Left colon (tissue), 2 donors: ENCODE data around the gene MSRB3. TPM values are rescaled to one million over a fixed set of nuclear protein-coding genes. Genes with fewer than 3 reads are reported as not detected.

Experiments
- ATAC-seq: fragments of 200-7000 bp; cut with Tn5 transposase; one replicate; pipeline ENCODE4 v1.9.1; 2020; ENCODE audit warnings: mild to moderate bottlenecking, moderate library complexity
- DNase-seq, 2 donors: peaks; one replicate each; pipeline ENCODE4 v3.0.0-alpha.2; 2020
- intact Hi-C, 2 donors: fragments of 100-400 bp; cut with DNase I in 1 of 2; cut with micrococcal nuclease in 1 of 2; formaldehyde crosslinking; loops; one replicate each; pipeline versions ENCODE4 v1.11.2 to v1.14.0; 2022; cut with DNase I, micrococcal nuclease
- total RNA-seq, 2 donors: library from RNA; stranded (reverse); fragmentation: NEBNext Ultra II Directional; extraction: Animal tissue kit (Norgen Biotek cat#: 25700); gene quantifications; one replicate each; pipeline ENCODE4 v1.2.1, GENCODE V29; 2021
- donor health status: DM: no; HTN: no; CAD: no.
- donor health status: DM: yes; HTN: yes; CAD: no.

The MSRB3 gene
- total RNA-seq, 2 donors from 2014 or later, result 5.7 to 20.4 TPM

DNA sequence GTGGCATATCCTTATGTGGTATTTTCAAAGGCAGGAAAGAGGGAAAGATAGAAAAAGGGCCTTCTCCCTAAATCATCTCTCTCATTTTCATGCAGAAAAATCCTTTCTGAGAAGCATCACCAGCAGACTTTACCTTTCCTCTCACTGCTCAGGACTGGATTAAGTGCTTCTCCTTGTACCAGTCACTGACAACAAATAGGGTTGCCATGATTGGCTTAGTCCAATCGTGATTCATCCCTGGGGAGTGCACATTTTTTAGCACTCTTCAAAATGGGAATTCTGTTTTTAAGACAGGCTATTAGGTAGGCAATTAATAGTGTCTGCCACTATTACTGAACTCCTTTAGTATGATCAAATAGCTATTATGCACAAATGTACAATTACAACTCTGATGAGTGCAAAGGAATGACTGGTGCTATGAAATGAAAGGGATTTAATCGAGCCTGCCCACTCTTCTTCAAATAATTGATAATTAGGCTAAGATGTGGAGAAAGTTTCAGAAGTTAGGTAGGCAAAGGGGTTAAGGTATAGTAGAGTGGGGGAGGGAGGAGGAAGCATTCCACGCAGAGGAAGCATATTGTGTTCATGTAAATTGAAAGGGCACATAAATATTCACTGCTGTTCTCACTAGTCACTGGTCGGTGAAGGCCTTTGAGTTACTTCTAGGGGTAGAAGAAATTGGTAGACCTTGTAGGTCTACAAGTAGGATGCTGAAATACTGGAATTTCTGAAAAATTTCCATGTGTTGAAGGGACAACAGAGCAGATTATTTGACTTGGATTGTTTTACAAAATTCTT lies 84.0 kb downstream of the MSRB3 start:
- intact Hi-C loops, result no loop called here
- no peak for DNase-seq
- ATAC-seq, result no peak

DNA sequence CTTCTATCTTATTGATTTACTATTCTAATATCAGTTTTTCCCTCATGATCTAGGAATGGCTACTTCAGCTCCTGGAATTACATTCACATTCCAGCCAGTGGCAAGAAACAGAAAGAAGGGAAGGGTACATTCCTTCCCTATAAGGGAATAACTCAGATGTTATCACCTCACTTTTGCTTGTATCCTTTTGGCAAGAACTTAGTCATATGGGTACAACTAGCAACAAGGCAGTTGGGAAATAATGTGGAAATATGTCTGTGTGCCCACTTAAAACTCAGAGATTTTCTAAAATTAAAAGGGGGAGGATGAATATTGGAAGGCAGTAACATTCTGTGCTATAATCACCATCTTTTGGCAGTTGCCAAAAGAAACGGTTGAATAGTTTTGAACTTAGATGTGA lies 85.6 kb downstream of the MSRB3 start:
- intact Hi-C loops, result no loop called here
- DNase-seq (no peak), ATAC-seq (no peak)

DNA sequence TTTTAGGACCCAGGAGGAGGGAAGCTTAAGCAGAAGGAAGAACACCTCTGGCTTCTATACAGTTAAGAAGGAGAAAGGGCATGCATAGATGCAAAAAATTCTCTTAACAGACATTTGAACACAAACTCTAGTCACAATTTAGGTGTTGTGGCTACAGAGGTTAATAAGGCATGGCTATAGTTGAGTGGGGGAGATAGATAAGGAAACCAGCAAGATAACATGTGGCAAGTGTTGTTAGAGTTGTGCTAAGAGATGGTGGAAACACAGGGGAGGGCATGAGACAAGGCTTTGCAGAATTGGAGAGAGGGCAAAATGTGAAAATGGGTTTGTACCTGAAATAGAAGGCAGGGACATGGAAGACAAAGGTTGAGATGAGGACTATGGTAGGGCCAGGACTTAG lies 88.9 kb downstream of the MSRB3 start:
- ATAC-seq (no peak), DNase-seq (no peak)
- intact Hi-C loops, result no loop called here

DNA sequence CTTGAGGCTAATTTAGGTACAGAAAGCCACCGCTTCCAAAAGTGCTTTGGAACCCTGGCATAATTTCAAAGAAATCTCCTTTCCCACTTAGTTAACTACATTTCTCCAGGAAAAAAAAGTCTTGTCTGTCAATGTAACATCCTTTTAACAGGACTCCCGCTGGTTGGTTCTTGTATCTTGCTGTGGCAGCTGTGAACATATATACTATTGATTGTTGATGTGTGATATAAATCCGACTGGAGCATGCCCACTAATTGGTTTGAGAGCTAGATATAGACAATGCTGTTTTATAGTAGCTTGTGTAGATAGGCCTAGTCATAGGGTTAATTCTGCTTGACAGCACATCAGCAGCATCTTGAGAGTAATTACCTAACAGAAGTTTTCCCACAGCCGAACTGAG lies 89.6 kb downstream of the MSRB3 start:
- DNase-seq (no peak), ATAC-seq (no peak)
- intact Hi-C loops, result no loop called here

DNA sequence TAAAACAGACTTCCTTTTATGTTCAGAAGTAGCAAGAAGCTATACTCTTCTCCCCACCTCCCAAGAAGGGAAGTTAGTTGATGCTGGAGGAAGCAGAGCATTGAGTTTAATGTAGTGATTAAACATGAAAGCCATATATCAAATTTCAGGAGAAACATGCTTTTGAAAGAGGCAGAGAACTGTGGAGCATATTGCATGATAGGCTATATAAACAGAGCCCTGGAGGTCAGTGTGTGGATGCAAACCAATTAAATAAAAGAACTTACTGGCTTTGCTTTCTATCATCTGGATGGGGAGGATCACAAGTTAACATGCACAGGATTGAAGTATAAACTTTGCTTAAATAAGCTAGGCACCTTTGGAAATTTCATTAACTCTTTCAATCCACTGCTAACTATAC lies 94.1 kb downstream of the MSRB3 start:
- no peak for ATAC-seq
- no peak for DNase-seq
- intact Hi-C loops, result no loop called here

DNA sequence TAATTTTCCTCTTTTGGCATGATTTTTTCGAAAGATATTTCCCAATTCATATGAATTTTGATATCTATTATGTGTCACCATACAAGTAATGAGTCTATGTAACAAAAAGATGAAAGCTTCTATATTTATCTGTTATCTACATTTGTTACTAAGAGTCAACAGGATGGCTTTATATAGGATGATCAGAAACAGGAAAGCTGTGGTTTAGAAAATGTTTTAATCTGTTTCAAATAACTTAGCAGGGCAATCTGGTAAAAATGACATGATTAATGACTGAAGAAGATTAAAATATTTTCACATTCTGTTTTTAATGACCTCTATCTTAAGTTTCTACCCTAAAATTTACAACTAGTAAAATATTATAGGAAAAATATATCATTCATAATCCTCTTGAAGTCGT lies 105.8 kb downstream of the MSRB3 start:
- DNase-seq, result no peak
- intact Hi-C loops, result no loop called here
- no peak for ATAC-seq

DNA sequence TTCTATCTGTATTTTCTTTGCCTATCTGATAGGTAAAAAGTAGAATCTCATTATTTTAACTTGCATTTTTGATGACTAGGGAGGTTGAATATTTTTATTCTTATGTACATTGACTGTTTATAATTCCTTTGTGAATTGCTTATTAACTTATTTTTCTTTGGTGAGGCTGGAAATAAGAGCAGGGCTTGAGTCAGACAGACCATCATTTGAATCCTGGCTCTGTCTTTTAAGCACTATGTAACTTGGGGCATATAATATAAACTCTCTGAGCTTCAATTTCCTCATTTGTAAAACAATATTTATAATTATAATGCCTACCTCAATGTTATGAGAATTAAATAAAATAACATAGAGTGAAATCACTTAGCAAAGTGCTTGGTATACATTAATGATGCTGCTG lies 108.9 kb downstream of the MSRB3 start:
- DNase-seq (no peak), ATAC-seq (no peak)
- intact Hi-C loops, result no loop called here

DNA sequence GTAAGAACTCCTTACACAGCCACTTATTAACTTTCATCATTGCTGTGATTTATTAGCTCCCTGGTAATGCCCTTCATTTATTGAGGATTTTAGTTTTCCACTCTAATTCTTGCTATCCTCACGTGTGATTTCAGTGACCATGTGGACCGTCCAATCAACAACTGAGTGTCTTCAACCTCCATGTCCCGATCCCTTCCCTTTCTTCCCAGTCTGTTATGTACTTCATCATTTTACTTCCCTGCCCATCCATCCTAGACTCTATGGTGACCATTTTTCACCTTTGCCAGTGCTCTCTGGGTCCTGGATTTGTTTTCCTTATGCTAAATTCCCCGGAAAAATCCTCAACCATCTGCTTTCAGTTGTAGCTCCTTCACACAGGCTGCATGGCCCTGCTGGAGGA lies 111.0 kb downstream of the MSRB3 start:
- ATAC-seq (no peak), DNase-seq (no peak)
- intact Hi-C loops, result no loop called here

DNA sequence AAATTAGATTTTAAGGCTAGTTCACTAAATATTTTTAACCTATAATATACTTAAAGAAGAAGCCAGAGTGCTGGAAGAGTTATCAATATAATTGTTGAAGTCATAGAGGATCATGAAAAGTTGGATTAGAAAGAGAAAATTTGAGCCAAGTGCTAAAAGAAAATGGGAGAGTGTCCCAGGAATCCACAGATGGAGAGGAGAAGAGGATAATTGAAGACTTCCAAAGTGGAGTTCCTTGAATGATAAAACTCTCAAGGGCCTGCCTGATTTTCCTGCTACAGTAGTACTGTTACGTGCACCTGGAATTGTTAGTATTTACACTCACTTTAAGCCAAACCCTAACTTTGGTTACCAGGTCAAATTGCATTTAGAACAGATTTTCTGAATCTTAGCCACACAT lies 113.2 kb downstream of the MSRB3 start:
- no peak for ATAC-seq
- DNase-seq, result no peak
- intact Hi-C loops, result no loop called here

DNA sequence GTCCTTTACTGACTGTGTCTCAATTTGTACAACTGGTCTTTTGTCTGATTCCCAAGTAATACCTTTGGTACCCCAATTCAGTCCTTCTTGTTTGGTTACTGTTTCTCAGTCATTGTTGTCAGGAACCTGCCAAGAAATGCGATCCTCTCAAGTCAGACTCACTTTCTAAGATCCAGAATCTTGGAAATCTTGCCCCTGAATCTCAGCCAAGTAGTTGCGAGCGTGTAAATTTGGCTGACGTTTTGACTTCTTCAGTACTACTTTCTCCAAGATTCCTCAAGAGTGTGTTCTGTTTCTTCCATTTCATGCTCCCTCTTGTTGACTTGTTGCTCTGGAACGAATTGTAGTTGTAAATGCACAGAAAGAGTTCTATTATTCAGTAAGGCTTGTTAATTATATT lies 114.0 kb downstream of the MSRB3 start:
- intact Hi-C loops, result no loop called here
- no peak for ATAC-seq
- DNase-seq, result no peak

DNA sequence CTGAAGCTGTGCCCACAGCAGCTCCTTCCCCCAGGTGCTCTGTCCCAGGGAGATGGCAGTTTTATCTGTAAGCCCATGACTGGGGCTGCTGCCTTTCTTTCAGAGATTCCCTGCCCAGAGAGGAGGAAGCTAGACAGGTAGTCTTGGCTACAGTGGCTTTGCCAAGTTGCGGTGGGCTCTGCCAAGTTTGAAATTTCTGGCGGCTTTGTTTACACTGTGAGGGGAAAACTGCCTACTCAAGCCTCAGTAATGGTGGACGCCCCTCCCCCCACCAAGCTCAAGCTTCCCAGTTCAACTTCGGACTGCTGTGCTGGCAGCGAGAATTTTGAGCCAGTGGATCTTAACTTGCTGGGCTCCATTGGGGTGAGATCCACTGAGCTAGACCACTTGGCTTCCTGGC lies 124.7 kb downstream of the MSRB3 start:
- DNase-seq (no peak), ATAC-seq (no peak)
- intact Hi-C loops, result no loop called here

DNA sequence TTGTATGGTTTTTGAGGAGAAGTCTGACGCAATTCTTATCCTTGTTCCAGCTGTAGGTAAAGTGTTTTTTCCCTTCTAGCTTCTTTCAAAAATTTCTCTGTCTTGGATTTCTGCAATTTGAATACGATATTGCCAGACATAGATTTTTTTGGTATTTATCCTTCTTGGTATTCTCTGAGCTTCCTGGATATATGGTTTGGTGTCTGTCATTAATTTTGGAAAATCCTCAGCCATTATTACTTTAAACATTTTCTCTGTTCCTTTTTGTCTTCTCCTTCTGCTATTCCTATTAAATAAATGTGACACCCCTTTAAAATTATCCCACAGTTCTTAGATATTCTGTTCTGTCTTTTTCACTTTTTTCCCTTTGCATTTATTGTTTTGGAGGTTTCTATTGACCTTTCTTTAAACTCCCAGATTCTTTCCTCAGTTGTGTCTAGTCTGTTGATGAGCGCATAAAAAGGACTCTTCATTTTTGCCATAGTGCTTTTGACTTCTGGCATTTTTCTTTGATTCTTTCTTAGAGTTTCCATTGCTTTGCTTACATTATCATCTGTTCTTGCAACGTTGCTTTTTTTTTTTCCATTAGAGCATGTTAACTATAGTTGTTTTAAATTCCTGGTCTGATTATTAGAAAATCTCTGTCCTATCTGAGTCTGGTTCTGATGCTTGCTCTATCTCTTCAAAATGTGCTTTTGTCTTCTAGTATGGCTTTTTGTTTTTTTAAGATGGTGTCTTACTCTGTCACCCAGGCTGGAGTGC lies 129.1 kb downstream of the MSRB3 start:
- no peak for DNase-seq
- intact Hi-C loops, result no loop called here
- no peak for ATAC-seq

DNA sequence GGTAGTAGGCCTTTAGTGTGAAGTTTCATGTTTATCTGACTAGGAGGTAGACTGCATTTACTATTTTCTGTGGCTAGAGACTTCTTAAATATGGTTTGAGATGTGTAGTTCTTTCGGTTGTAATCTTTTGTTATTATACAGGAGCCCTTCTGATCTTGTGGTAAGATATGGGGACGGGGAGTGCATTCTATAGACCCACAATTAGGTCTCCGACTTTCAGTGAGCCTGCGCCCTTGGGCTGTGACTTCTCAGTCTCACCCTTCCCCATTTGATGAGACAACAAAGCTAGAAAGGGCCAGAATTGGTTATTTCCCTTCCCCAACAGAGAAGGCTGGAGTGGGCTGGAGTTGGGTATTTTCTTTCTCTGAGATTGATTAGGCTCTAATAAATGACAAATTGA lies 130.0 kb downstream of the MSRB3 start:
- intact Hi-C loops, result no loop called here
- ATAC-seq, result no peak

DNA sequence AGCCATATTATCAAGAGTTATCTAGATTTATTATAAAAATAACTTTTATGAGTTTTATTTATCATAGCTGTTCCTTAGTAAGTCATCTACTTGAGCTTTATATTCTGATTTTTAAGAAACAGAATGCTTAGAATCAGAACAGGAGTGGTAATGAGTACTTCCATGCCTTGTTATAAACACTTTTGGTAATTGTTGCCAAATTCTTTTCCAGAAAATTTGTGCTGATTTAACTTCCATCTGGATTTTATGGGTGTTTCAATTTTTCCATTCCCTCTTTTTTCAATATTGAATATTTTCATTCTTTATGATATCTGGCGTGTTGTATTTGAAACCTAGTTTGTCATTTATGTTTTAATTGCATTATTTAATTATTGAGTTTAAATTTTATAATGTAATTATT lies 131.2 kb downstream of the MSRB3 start:
- intact Hi-C loops, result no loop called here
- no peak for DNase-seq
- ATAC-seq, result no peak

More for the DNA sequence above, 130.0 kb downstream of the MSRB3 start:
- DNase-seq, result no peak

DNA sequence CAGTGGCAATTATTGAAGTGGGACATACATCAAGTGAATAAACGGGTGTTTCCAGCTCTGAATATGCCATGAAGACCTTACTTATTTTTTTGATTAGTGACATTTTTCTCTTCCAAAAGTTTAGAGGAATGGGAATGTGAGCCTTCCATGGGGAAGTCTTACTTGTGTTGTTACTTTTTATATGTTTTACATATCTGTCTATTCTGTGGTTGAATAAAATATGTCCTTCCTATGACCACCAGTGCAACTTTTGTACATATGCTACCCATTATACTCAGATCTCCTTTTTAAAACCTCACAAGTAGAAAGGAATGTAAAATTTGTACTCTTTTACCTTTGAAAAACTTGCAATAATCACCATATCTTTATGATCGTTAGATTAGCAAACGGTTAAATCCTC lies 132.7 kb downstream of the MSRB3 start:
- intact Hi-C loops, result no loop called here
- DNase-seq, result no peak
- ATAC-seq, result no peak

DNA sequence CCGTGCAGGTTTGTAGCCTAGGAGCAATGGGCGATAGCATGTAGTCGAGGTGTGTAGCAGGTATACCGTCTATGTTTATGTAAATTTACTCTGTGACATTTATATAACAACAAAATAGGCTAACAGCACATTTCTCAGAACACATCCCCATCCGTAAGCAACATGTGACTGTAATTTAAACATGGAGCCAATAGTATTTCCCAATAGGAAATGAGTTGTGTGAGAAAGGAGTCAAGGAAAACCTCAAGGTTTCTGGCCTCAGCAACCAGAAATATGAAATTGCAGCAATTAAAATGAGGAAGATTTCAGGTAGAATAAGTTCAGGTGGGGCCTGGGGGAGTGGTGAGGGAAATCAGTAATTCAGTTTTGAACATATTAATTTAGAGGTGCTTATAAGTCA lies 136.0 kb downstream of the MSRB3 start:
- DNase-seq (no peak), ATAC-seq (no peak)
- intact Hi-C loops, result no loop called here

DNA sequence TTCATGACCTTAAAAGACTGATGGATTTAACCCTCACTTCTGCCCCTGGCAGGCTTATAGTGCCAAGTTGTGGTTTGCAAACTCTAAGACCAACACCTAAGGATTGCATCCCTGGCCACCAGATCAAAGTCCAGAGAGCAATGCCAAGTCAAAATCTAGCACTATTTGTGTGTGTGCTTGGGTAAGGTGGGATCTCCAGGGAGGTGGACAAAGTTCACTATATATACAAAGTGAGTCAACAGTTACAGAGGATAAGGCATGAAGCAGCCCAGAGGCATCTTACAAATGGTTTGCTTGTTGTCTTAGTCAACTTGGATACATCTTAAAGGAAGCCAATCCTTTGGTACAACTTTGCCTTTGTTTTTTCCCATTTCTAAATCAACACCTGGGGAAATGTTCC lies 137.3 kb downstream of the MSRB3 start:
- DNase-seq (no peak), ATAC-seq (no peak)
- intact Hi-C loops, result no loop called here

DNA sequence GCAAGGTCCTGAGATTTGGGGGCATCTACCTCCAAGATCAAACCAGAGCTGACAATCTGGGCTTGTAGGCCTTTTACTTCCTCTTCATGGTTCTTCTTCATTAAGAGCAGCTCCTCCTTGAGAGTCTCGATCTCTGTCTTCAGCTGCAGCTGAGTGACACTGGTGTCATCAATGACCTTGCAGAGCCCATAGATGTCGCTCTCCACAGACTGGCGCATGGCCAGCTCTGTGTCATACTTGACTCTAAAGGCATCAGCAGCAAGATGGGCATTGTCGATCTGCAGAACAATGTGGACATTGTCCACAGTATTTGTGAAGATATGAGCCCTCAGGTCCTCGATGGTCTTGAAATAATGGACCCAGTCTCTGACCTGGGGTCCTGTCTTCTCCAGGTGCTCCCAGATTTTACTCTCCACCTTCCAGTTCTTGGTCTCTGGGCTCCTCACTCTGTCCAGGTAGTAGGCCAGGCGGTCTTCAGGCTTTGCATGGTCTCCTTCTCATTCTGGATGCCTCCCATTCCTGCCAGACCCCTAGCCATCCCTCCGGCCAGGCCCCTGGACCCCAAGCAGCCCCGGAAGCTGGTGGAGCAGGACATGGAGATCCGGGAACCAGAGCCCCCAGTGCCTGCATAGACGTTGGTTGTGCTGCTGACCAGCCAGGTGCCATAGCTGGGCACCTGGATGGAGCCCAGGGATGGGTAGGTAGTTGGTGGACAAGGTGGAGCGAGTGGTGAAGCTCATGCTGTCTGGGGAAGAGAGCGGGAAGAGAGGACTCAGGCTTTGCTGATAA lies 141.0 kb downstream of the MSRB3 start:
- intact Hi-C loops, result no loop called here
- ATAC-seq (no peak), DNase-seq (no peak)

DNA sequence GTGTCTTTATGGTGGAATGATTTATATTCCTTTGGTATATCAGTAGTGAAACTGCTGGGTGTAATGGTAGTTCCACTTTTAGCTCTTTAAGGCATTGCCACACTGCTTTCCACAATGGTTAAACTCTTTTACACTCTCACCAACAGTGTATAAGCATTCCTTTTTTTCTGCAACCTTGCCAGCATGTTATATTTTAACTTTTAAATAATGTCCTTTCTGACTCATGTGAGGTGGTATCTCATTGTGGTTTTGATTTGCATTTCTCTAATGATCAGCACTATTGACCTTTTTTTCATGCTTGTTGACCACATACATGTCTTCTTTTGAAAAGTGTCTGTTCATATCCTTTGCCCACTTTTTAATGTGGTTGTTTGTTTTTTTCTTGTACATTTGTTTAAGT lies 142.5 kb downstream of the MSRB3 start:
- DNase-seq, result no peak
- no peak for ATAC-seq
- intact Hi-C loops, result no loop called here

DNA sequence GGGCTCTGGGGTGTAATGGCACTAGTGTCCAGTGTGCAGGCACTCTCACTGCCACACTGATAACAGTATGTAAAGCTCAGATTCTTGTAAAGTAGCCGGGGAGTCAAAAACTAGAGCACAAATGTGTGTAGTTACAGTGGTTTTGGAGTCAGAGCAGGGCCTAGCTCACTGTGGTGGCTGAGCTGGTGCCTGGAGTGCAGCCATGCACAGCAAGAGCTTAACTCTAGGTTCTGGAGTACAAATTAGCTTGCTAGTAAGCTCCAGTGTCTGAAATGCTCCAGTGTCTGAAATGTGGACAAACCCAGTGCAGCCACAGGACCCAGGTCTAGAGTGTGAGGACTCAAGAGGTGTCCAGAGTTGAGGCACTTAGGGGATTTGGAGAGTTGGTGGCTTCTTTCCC lies 149.2 kb downstream of the MSRB3 start:
- DNase-seq (no peak), ATAC-seq (no peak)
- intact Hi-C loops, result no loop called here
